IMR-90 (cell line): ENCODE measurements around the gene MAP3K9. TPM values are rescaled to one million over a fixed set of nuclear protein-coding genes. Genes with fewer than 3 reads are reported as not detected.
A peak's percentile ranks its signal among the peaks of the same experiment; 100 is the strongest.

Experiments
- ATAC-seq: fragments of 200-7000 bp; cut with Tn5 transposase; 2 replicates; pipeline ENCODE4 v1.9.1; 2020; ENCODE audit warnings: low read depth, mild to moderate bottlenecking, moderate library complexity
- BruUV-seq: library from RNA; stranded (reverse); fragments of 400-500 nt; replicated peaks from 2 replicates; lab custom pipeline; 2021; lab: Mats Ljungman, UMichigan
- CTCF ChIA-PET: fragments of 300-600 bp; formaldehyde crosslinking; extraction: SDS; loops from one replicate; lab custom pipeline; 2021; ENCODE audit warnings: antibody characterized with exemption; lab: Yijun Ruan, JAX
- POLR2A ChIA-PET: fragments of 300-600 bp; sonication (Branson Sonifier 250); formaldehyde crosslinking; loops from one replicate; lab custom pipeline; 2022; ENCODE audit warnings: antibody characterized with exemption; ENCODE audit not compliant: unreplicated experiment; lab: Charles Lee
- DNase-seq: peaks from one replicate; pipeline ENCODE4 v3.0.0; 2013
- H2AFZ ChIP-seq: replicated peaks from 2 replicates; pipeline ENCODE3; 2013; ENCODE audit warnings: low read length, mild to moderate bottlenecking; ENCODE audit not compliant: poor library complexity
- H2AK5ac ChIP-seq: 2 replicates; pipeline ENCODE4 v1.6.1; 2013; ENCODE audit warnings: low read depth, low read length, inconsistent platforms
- H2AK9ac ChIP-seq: replicated peaks from 2 replicates; pipeline ENCODE3; 2013; ENCODE audit warnings: mild to moderate bottlenecking, low read depth, low read length, moderate library complexity; ENCODE audit not compliant: poor library complexity
- H2BK120ac ChIP-seq: 2 replicates; pipeline ENCODE4 v1.6.1; 2013; ENCODE audit warnings: low read depth, low read length, inconsistent platforms
- H2BK15ac ChIP-seq: 3 replicates; pipeline ENCODE4 v1.6.1; 2013; ENCODE audit warnings: low read depth, low read length, inconsistent platforms
- H2BK20ac ChIP-seq: 2 replicates; pipeline ENCODE4 v1.6.1; 2013; ENCODE audit warnings: low read depth, mild to moderate bottlenecking, inconsistent platforms, low read length, moderate library complexity
- H2BK5ac ChIP-seq: 2 replicates; pipeline ENCODE4 v1.6.1; 2013; ENCODE audit warnings: mild to moderate bottlenecking, low read depth, low read length, inconsistent platforms; ENCODE audit not compliant: poor library complexity, severe bottlenecking
- H3K14ac ChIP-seq: replicated peaks from 2 replicates; pipeline ENCODE4 v1.6.1; 2013; ENCODE audit warnings: low read depth, low read length, inconsistent platforms
- H3K18ac ChIP-seq: 2 replicates; pipeline ENCODE4 v1.6.1; 2013; ENCODE audit warnings: low read depth, low read length, control low read depth
- H3K23ac ChIP-seq: 2 replicates; pipeline ENCODE4 v1.6.1; 2013; ENCODE audit warnings: low read depth, low read length, inconsistent platforms
- H3K27ac ChIP-seq: 2 replicates; pipeline ENCODE4 v1.5.1; 2013; ENCODE audit warnings: mild to moderate bottlenecking, control low read depth, low read length; ENCODE audit not compliant: insufficient read depth
- H3K27me3 ChIP-seq: 2 replicates; pipeline ENCODE4 v1.6.1; 2013; ENCODE audit warnings: low read length; ENCODE audit not compliant: control insufficient read depth, insufficient read depth
- H3K36me3 ChIP-seq: 2 replicates; pipeline ENCODE4 v1.6.1; 2013; ENCODE audit warnings: low read length, mixed read lengths; ENCODE audit not compliant: control insufficient read depth, insufficient read depth
- H3K4ac ChIP-seq: 2 replicates; pipeline ENCODE4 v1.6.1; 2013; ENCODE audit warnings: low read depth, low read length, inconsistent platforms
- H3K4me1 ChIP-seq: 2 replicates; pipeline ENCODE4 v1.6.1; 2013; ENCODE audit warnings: low read length, mixed read lengths; ENCODE audit not compliant: control insufficient read depth, insufficient read depth
- H3K4me2 ChIP-seq: 2 replicates; pipeline ENCODE4 v1.6.1; 2013; ENCODE audit warnings: low read depth, mild to moderate bottlenecking, control low read depth, low read length, moderate library complexity
- H3K4me3 ChIP-seq: 2 replicates; pipeline ENCODE4 v1.5.1; 2013; ENCODE audit warnings: low read depth, mild to moderate bottlenecking, control low read depth, low read length, moderate library complexity; ENCODE audit not compliant: insufficient read depth
- H3K56ac ChIP-seq: 2 replicates; pipeline ENCODE4 v1.6.1; 2013; ENCODE audit warnings: low read length, inconsistent platforms; ENCODE audit not compliant: insufficient read depth; ENCODE audit errors: extremely low read depth
- H3K79me1 ChIP-seq, 2 experiments: 2 replicates each; pipeline ENCODE4 v1.6.1; 2013; ENCODE audit warnings: low read length in 2 of 2, inconsistent platforms in 1 of 2, low read depth in 1 of 2
- H3K9ac ChIP-seq: 2 replicates; pipeline ENCODE4 v1.6.1; 2013; ENCODE audit warnings: low read depth, low read length, control low read depth
- H3K9me1 ChIP-seq: 2 replicates; pipeline ENCODE4 v1.6.1; 2013; ENCODE audit warnings: low read length, inconsistent platforms; ENCODE audit not compliant: insufficient read depth
- H3K9me3 ChIP-seq: 2 replicates; pipeline ENCODE4 v1.6.1; 2013; ENCODE audit warnings: low read length; ENCODE audit not compliant: control insufficient read depth, insufficient read depth
- H4K20me1 ChIP-seq: 2 replicates; pipeline ENCODE4 v1.6.1; 2013; ENCODE audit warnings: low read length, inconsistent platforms; ENCODE audit not compliant: insufficient read depth
- H4K5ac ChIP-seq: 2 replicates; pipeline ENCODE4 v1.6.1; 2013; ENCODE audit warnings: mild to moderate bottlenecking, low read depth, low read length, control low read depth
- H4K8ac ChIP-seq, 2 experiments: 2 replicates each; pipeline ENCODE4 v1.6.1; 2013; ENCODE audit warnings: low read depth in 2 of 2, low read length in 2 of 2, control low read depth in 1 of 2, inconsistent platforms in 1 of 2
- H4K91ac ChIP-seq: 2 replicates; pipeline ENCODE4 v1.6.1; 2013; ENCODE audit warnings: low read depth, low read length, inconsistent platforms; ENCODE audit not compliant: insufficient read depth
- BHLHE40 ChIP-seq: fragments of 150-350 bp; IDR thresholded peaks from 2 replicates; pipeline ENCODE4 v1.6.1; 2016; ENCODE audit warnings: mild to moderate bottlenecking, low read depth, low read length
- CEBPB ChIP-seq: IDR thresholded peaks from 2 replicates; pipeline ENCODE4 v1.6.1; 2012; ENCODE audit warnings: low read depth, low read length, improper control_type of control experiment
- CHD1 ChIP-seq: IDR thresholded peaks from 2 replicates; pipeline ENCODE4 v1.6.1; 2012; ENCODE audit warnings: low read depth, low read length, improper control_type of control experiment
- FOS ChIP-seq: fragments of 150-350 bp; IDR thresholded peaks from 2 replicates; pipeline ENCODE4 v1.6.1; 2016; ENCODE audit warnings: low read depth, low read length
- MXI1 ChIP-seq: IDR thresholded peaks from 2 replicates; pipeline ENCODE4 v1.6.1; 2012; ENCODE audit warnings: low read depth, mild to moderate bottlenecking, low read length, moderate library complexity, borderline replicate concordance
- POLR2A ChIP-seq: IDR thresholded peaks from 2 replicates; pipeline ENCODE4 v1.6.1; 2012; ENCODE audit warnings: mild to moderate bottlenecking, low read depth, low read length
- RAD21 ChIP-seq: IDR thresholded peaks from 2 replicates; pipeline ENCODE4 v1.6.1; 2012; ENCODE audit warnings: low read length, improper control_type of control experiment
- RFX5 ChIP-seq: IDR thresholded peaks from 2 replicates; pipeline ENCODE4 v1.8.0; 2012; ENCODE audit warnings: low read depth, mild to moderate bottlenecking, low read length, moderate library complexity
- SMC3 ChIP-seq: fragments of 150-350 bp; IDR thresholded peaks from 2 replicates; pipeline ENCODE4 v1.6.1; 2016; ENCODE audit warnings: low read depth, mild to moderate bottlenecking, antibody characterized with exemption, low read length, moderate library complexity
- WGBS, 2 experiments: methylation state at CpG; one replicate each; pipeline versions ENCODE4 v1.1.5 to v1.1.7; 2013; ENCODE audit warnings: missing lambda C conversion rate in 2 of 2; ENCODE audit not compliant: insufficient read length in 1 of 2; ENCODE audit errors: extremely low coverage in 2 of 2; 5-methylcytosine and 5-hydroxymethylcytosine counted together
- dilution Hi-C: fragments of 300-500 bp; cut with HindIII; formaldehyde crosslinking; loops from one replicate; pipeline ENCODE4 v1.14.3; 2018; ENCODE audit warnings: low sequenced_read_pairs; ENCODE audit not compliant: unreplicated experiment
- in situ Hi-C: fragments of 300-500 bp; cut with MboI; formaldehyde crosslinking; loops from 3 replicates; pipeline ENCODE4 v1.14.3; 2019; ENCODE audit warnings: low sequenced_read_pairs, inconsistent platforms, mixed read lengths
- intact Hi-C: fragments of 100-400 bp; cut with micrococcal nuclease; formaldehyde crosslinking; loops from 2 replicates; pipeline ENCODE4 v1.10.0; 2022
- polyA plus RNA-seq, 3 experiments: library from polyadenylated mRNA; depleted of rRNA; stranded (reverse); fragments of >200 nt; gene quantifications; 2 replicates each; pipeline ENCODE4 v1.2.3, GENCODE V29; 2012; ENCODE audit warnings: low replicate concordance in 1 of 3
- total RNA-seq: library from RNA; depleted of rRNA; stranded (reverse); fragments of >200 nt; gene quantifications from 2 replicates; pipeline ENCODE4 v1.2.3, GENCODE V29; 2012
- TF ChIP-seq, protein P1 (sequence below): fragments of 150-350 bp; IDR thresholded peaks from 2 replicates; pipeline ENCODE4 v1.6.1; 2016; ENCODE audit warnings: low read depth, mild to moderate bottlenecking, low read length, moderate library complexity, borderline replicate concordance

The MAP3K9 gene
- total and polyA plus RNA-seq, 2 of the 4 experiments (the other 2 are of a cell fraction) = 0.17 to 0.18 TPM

DNA sequence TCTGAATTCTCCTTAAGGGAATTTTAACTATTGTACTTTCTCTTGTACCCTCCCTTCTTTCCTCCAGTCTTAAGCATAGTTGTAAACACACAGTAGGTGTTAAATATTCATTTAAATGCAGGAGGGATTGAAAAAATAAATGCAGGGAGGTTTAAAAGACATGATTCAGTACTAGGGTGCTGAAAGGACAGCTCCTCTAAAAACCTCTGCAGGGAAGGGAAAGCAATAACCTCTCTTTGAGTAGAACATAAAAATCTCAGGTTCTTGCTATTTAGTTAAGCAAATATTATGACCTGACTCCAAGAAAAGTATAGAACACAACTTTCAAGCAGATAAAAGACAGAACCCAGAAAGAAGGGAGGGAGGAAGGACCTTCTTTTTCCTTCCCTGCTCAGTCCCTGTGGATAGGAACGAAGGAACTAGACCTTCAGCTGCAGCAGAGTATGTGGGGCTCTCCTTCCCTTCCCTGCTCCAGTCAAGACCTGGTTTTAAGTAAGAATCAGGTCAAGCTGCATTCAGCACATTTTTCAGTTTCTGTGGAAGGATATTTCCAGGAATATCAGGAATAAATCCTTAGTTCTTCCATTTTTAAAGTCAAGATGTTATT lies 4.7 kb downstream of the MAP3K9 start:
- Histone ChIP-seq H2AFZ (no peak overlapping the region), H4K91ac (no peak overlapping the region), H2BK20ac (no peak overlapping the region), H3K4me3 (no peak overlapping the region), H3K23ac (no peak overlapping the region), H3K4me2 (no peak overlapping the region), H3K27me3 (peaks cover 16% of the 10 kb centered on the region), H3K18ac (no peak overlapping the region), H3K79me1 (no peaks in the 10 kb centered on the region), H3K27ac (no peak overlapping the region), H2AK5ac (no peak overlapping the region), H2BK5ac (no peak overlapping the region), H4K5ac (no peak overlapping the region), H3K4ac (no peak overlapping the region), H4K20me1 (no peaks in the 10 kb centered on the region; the same call in 1 of the 2 replicates), H2AK9ac (no peak overlapping the region), H2BK120ac (no peak overlapping the region), H3K9ac (no peak overlapping the region), H4K8ac (no peak overlapping the region), H2BK15ac (no peak overlapping the region), H3K14ac (no peak overlapping the region), H3K56ac (no peak overlapping the region), H3K4me1 (no peaks in the 10 kb centered on the region), H3K36me3 (no peaks in the 10 kb centered on the region), H3K9me1 (no peaks in the 10 kb centered on the region), H3K9me3 (no peaks in the 10 kb centered on the region)
- BruUV-seq = no TSS peak
- ATAC-seq (no peak), DNase-seq (peak; percentile 8)
- TF ChIP-seq BHLHE40 (no peak), CEBPB (no peak), POLR2A (no peak), MXI1 (no peak), RAD21 (no peak), SMC3 (no peak), CHD1 (no peak), RFX5 (no peak), FOS (no peak)
- TF ChIP-seq, protein P1, sequence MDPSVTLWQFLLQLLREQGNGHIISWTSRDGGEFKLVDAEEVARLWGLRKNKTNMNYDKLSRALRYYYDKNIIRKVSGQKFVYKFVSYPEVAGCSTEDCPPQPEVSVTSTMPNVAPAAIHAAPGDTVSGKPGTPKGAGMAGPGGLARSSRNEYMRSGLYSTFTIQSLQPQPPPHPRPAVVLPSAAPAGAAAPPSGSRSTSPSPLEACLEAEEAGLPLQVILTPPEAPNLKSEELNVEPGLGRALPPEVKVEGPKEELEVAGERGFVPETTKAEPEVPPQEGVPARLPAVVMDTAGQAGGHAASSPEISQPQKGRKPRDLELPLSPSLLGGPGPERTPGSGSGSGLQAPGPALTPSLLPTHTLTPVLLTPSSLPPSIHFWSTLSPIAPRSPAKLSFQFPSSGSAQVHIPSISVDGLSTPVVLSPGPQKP = no peak
- intact Hi-C loops = no loop called here
- dilution Hi-C loops = no loop called here
- in situ Hi-C loops = no loop called here
- POLR2A ChIA-PET = no interaction called here
- WGBS, 2 experiments = no CpG with 5 or more reads among the region's 1 CpG
- CTCF ChIA-PET = interaction anchor here (0.7 kb wide), 1 partner anchor 188 kb away, joined by 3 read pairs; no protein-coding TSS in a partner anchor
